Endometrial microvascular endothelial cells (primary cell): Measurements from ENCODE around the gene IL3RA. TPM values are rescaled to one million over a fixed set of nuclear protein-coding genes. Genes with fewer than 3 reads are reported as not detected.
"Not testable (repeated sequence)": the region's sequence is repeated elsewhere in the genome, so short reads cannot be mapped to it uniquely, and the experiment has no call there.

ENCODE experiments used
- in situ Hi-C: cut with HindIII; loops from 2 replicates; pipeline ENCODE4 v1.10.0; 2017; ENCODE audit warnings: low sequenced_read_pairs, low pct_unique_long_range_greater_than_20kb; ENCODE audit errors: inconsistent ontology term
- total RNA-seq: library from RNA; depleted of rRNA; stranded (reverse); fragments of >200 nt; gene quantifications from one replicate; pipeline ENCODE4 v1.2.3, GENCODE V29; 2015; ENCODE audit errors: inconsistent ontology term

The IL3RA gene
- total RNA-seq, 1 donor from 2014 or later, result 12.2 TPM

DNA sequence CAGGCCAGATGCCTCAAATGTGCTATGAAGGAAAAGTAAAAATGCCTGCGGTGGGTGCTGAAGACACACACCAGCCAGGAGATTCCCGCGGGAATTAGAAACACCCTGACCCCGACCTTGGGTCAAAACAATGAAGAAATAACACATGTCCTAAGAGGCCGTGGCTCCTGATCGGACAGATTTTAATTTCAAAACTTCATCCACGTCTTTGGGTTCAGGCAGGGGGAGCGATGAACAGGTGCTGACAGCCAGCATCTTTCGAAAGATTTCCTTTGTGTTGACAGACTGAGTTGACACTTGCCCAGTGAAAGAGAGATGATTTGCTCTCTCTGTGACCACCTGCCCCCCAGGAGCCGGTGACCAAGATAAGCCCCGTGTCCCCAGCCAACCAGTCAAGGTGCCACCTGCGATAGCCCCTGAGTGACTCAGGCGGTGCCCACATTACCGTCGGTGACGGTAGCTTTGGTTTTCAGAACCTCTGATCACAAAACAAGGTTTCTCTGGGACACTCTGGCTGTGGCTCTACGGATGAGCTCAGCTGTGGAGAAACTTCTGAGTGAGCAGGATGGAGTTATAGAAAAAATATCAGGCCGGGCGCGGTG, 11.0 kb upstream of the IL3RA start:
- in situ Hi-C loops, result no loop called here

- in situ Hi-C loops, result no loop called here
These were observed 8.8 kb upstream of the IL3RA start for GRCh38 chrX:1327651-1328304.

DNA sequence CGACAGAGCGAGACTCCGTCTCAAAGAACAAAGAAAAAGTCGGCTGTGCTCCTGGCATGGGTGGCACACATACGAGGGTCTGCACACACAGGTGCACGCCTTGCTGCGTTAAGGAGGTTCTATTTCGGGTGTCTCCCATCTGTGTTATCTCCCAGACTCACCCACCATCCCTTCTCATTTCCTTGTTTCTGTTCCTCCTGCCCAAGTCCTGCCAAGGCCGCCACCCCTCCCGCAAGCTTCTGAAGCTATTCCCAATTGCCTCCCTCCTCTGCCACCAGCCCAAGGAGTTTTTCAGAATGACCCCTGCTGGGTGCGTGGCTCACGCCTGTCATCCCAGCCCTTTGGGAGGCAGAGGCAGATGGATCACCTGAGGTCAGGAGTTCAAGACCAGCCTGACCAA, 6.0 kb upstream of the IL3RA start:
- in situ Hi-C loops, result no loop called here

GRCh38 chrX:1332433-1332832, 4.2 kb upstream of the IL3RA start:
- in situ Hi-C loops, result not testable (repeated sequence)

- in situ Hi-C loops, result no loop called here
These were observed 1.7 kb upstream of the IL3RA start for GRCh38 chrX:1334854-1335253.

DNA sequence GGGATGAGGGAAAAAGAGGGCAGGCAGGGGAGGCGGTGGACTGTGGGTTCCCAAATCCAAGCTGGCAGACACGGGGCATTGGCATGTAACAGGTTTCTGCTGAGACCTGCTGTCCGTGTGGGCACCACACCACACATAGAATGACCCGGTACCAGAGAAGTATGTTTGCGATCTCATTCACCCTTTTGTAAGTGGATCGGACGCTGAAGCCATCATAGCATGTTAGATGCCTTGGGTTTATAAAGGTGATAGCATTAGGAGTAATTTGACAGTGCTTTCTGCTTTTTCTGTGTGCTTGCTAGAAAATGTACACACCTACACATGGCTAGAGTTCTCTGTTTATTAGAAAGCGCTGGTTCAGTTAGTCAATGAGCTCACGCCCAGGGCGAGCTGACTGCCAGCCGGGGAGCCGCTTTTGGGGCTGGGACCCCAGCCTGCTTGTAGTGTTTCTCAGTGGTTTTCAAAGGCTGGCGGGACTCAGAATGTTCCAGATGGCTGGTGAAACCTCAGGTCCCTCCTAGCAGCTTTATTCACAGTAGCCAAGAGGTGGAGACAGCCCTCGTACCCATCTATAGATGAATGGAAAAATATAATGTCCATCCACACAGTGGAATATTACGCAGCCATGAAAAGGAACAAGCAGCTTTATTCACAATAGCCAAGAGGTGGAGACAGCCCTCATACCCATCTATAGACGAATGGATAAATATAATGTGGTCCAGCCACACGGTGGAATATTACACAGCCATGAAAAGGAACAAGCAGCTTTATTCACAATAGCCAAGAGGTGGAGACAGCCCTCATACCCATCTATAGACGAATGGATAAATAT, 579 bp downstream of the IL3RA start:
- in situ Hi-C loops, result no loop called here

- in situ Hi-C loops, result no loop called here
These were observed 5.1 kb downstream of the IL3RA start for GRCh38 chrX:1341545-1342184.

- in situ Hi-C loops, result not testable (repeated sequence)
These were observed 13.0 kb downstream of the IL3RA start for GRCh38 chrX:1349606-1350005.

GRCh38 chrX:1351981-1352714, 15.6 kb downstream of the IL3RA start:
- in situ Hi-C loops, result no loop called here

DNA sequence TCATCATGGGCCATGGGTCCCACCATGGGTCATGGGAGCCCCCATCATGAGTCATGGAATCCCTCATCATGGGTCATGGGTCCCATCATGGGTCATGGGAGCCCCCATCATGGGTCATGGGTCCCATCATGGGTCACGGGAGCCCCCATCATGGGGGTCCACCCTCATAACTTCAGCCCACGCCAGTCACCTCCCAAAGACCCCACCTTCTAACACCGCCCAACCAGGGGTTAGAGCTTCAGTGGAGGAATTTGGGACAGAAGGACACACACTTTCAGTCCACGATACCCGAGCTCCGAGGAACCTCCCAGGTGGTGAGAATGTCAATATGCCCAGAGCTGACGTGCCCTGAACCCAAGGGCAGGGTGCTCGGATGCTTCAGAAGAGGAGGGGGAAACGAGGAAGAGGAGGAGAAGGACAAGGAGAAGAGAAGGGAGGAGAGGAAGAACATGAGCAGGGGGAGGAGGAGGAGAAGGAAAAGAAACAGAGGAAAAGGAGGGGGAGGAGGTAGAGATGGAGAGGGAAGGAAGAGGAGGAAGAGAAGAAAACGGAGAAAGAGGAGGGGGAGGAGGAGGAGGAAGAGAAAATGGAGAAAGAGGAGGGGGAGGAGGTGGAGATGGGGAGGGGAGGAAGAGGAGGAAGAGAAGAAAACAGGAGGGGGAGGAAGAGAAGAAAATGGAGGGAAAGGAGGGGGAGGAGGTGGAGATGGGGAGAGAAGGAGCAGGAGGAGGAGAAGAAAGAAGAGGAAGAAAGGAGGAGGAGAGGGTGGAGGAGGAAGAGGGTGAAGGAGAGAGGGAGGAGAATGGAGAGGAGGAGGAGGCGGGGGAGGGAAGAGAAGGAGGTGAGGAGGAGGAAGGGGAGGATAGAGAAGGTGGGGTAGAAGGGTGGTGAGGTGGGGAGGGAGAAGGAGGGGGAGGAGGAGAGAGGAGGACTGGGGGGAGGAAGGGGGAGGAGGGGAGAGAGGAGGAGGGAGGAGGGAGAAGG, 17.7 kb downstream of the IL3RA start:
- in situ Hi-C loops, result no loop called here

- in situ Hi-C loops, result no loop called here
These were observed 18.8 kb downstream of the IL3RA start for GRCh38 chrX:1355131-1356046.

DNA sequence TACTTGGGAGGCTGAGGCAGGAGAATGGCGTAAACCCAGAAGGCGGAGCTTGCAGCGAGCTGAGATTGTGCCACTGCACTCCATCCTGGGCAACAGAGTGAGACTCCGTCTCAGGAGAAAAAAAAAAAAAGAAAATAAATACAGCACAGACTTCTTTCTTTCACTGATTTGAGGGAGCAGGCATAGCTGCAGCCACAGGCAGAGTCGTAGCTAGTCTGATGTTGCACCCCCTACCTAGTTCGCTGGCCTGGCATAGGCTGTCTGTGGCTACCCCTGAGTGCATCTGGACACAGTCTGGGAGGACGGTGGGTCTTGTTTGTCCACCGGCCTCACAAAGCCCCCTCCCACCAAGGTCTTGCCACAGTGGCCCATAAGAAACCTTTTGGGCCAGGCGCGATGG, 21.4 kb downstream of the IL3RA start:
- in situ Hi-C loops, result no loop called here

DNA sequence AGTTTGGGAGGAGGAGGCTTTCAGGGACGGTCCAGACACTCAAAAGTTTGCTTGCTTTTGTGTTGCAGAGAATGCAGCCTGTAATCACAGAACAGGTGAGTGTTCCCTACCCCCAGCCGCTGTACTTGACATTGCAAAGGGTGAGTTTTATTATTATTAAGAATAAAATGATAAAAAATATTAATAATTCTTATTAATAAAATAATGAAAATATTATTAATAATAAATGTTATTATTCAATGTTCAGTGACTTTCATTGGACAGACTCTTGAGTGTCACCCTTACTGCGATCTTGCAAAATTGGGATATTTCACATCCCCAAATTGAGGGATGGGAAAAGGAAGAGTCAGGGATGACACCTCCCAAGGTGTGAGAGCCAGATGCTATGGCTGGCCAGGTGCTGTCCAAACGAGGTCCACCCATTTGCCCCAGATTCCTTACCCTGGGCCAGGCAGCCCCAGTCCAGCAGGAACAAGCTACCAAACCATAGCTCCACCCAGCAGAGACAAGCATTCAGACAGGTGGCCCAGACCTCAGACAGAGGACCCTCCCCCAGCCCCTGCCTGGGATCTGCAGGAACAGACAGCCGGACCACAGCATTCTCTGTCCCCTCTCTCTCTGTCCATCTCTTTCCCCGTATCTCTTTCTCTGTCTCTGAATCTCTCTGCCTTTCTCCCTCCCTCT, 22.4 kb downstream of the IL3RA start:
- in situ Hi-C loops, result no loop called here

- in situ Hi-C loops, result no loop called here
These were observed 22.9 kb downstream of the IL3RA start for GRCh38 chrX:1359477-1359873.

- in situ Hi-C loops, result no loop called here
These were observed 23.6 kb downstream of the IL3RA start for GRCh38 chrX:1360171-1360570.

DNA sequence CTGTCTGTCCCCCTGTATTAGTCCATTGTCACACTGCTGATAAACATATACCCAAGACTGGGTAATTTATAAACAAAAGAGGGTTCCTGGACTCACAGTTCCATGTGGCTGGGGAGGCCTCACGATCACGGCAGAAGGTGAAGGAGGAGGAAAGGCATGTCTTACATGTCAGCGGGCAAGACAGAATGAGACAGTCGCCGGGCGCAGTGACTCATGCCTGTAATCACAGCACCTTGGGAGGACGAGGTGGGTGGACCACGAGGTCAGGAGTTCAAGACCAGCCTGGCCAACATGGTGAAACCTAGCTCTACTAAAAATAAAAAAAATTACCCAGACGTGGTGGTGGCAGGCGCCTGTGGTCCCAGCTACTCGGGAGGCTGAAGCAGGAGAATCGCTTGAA, 24.7 kb downstream of the IL3RA start:
- in situ Hi-C loops, result no loop called here
